ENCODE results near the gene ABCA2. TPM values are rescaled to one million over a fixed set of nuclear protein-coding genes. Genes with fewer than 3 reads are reported as not detected.
A peak's percentile ranks its signal among the peaks of the same experiment; 100 is the strongest.

ABCA2 gene
- total RNA-seq, 1 donor from 2014 or later: 26.4 TPM

GRCh38 chr9:137051145-137051724, 23.2 kb upstream of the ABCA2 start:
- no peak for TF ChIP-seq CTCF (IDR thresholded peaks at IDR 0.05; ENCODE audit: unreplicated experiment)
- Mint-ChIP-seq H3K4me3 (ENCODE audit: low read depth) (no peak overlapping the region), H3K9me3 (ENCODE audit: low read depth) (no peaks in the 10 kb centered on the region), H3K36me3 (ENCODE audit: insufficient read depth) (no peaks in the 10 kb centered on the region), H3K27me3 (peaks cover 38% of the 10 kb centered on the region), H3K27ac (no peak overlapping the region), H3K4me1 (ENCODE audit: low read depth) (peaks cover 2% of the 10 kb centered on the region)
- DNase-seq (ENCODE audit: low spot score, unreplicated experiment): no peak

- no peaks in the 10 kb centered on the region for H3K36me3 Mint-ChIP-seq (ENCODE audit: insufficient read depth)
- peaks cover 36% of the 10 kb centered on the region for H3K27me3 Mint-ChIP-seq
- peaks cover 2% of the 10 kb centered on the region for H3K4me1 Mint-ChIP-seq (ENCODE audit: low read depth)
- H3K9me3 Mint-ChIP-seq (ENCODE audit: low read depth): no peaks in the 10 kb centered on the region
- H3K4me3 Mint-ChIP-seq (ENCODE audit: low read depth): no peak overlapping the region
- no peak for TF ChIP-seq CTCF (IDR thresholded peaks at IDR 0.05; ENCODE audit: unreplicated experiment)
- DNase-seq (ENCODE audit: low spot score, unreplicated experiment): no peak
- H3K27ac Mint-ChIP-seq: no peak overlapping the region
These were observed 22.5 kb upstream of the ABCA2 start for GRCh38 chr9:137050570-137050969.

GRCh38 chr9:137049544-137050449, 21.8 kb upstream of the ABCA2 start:
- Mint-ChIP-seq H3K4me3 (ENCODE audit: low read depth) (no peak overlapping the region), H3K27ac (no peak overlapping the region), H3K27me3 (peaks cover 39% of the 10 kb centered on the region), H3K36me3 (ENCODE audit: insufficient read depth) (no peaks in the 10 kb centered on the region), H3K4me1 (ENCODE audit: low read depth) (peaks cover 4% of the 10 kb centered on the region), H3K9me3 (ENCODE audit: low read depth) (no peaks in the 10 kb centered on the region)
- peak; percentile 63 for TF ChIP-seq CTCF (IDR thresholded peaks at IDR 0.05; ENCODE audit: unreplicated experiment)
- peak; percentile 49 for DNase-seq (ENCODE audit: low spot score, unreplicated experiment)

- Mint-ChIP-seq H3K27ac (no peak overlapping the region), H3K4me3 (ENCODE audit: low read depth) (no peak overlapping the region), H3K9me3 (ENCODE audit: low read depth) (no peaks in the 10 kb centered on the region), H3K36me3 (ENCODE audit: insufficient read depth) (no peaks in the 10 kb centered on the region), H3K4me1 (ENCODE audit: low read depth) (peaks cover 2% of the 10 kb centered on the region), H3K27me3 (peaks cover 37% of the 10 kb centered on the region)
- TF ChIP-seq CTCF (IDR thresholded peaks at IDR 0.05; ENCODE audit: unreplicated experiment): no peak
- no peak for DNase-seq (ENCODE audit: low spot score, unreplicated experiment)
These were observed 20.9 kb upstream of the ABCA2 start for GRCh38 chr9:137048655-137049543.
